GM12878 (cell line): ENCODE data around the gene VCAM1.

Experiments
- CTCF ChIP-seq, 3 experiments: IDR thresholded peaks in 2 of 3; conservative IDR thresholded peaks in 1 of 3; 2 replicates each; pipeline ENCODE4 v1.5.1; 2011; ENCODE audit warnings: low read depth in 3 of 3, low read length in 3 of 3, mild to moderate bottlenecking in 3 of 3, control low read depth in 2 of 3, moderate library complexity in 2 of 3, inconsistent platforms in 1 of 3, mixed read lengths in 1 of 3; ENCODE audit not compliant: control insufficient read depth in 2 of 3, insufficient read depth in 1 of 3; ENCODE audit errors: extremely low read depth in 1 of 3
- EGR1 ChIP-seq, 2 experiments: IDR thresholded peaks; 1 replicate in 1 of 2; 2 replicates in 1 of 2; pipeline ENCODE4 v1.6.1; 2011 to 2012; ENCODE audit warnings: low read depth in 2 of 2, low read length in 2 of 2, borderline replicate concordance in 1 of 2, mild to moderate bottlenecking in 1 of 2, moderate library complexity in 1 of 2
- EZH2 ChIP-seq: IDR thresholded peaks from 2 replicates; pipeline ENCODE4 v1.6.1; 2012; ENCODE audit warnings: low read depth, mild to moderate bottlenecking, control low read depth, inconsistent platforms, low read length, borderline replicate concordance; ENCODE audit not compliant: control insufficient read depth
- IRF3 ChIP-seq: fragments of 450-650 bp; IDR thresholded peaks from 2 replicates; pipeline ENCODE4 v1.6.1; 2014; ENCODE audit warnings: mild to moderate bottlenecking

- TF ChIP-seq CTCF (IDR thresholded peaks at IDR 0.05 in 2 of 3, conservative IDR thresholded peaks at IDR 0.05 in 1 of 3; ENCODE audit: control insufficient read depth in 2 of 3, extremely low read depth in 1 of 3, insufficient read depth in 1 of 3, low read depth in 3 of 3, low read length in 3 of 3), result no peak
- no peak for TF ChIP-seq EGR1 (IDR thresholded peaks at IDR 0.05; ENCODE audit: borderline replicate concordance in 1 of 2, low read depth in 2 of 2, low read length in 2 of 2)
- TF ChIP-seq IRF3, result no peak
- TF ChIP-seq EZH2, result no peak
These were observed 1.2 kb downstream of the VCAM1 start for GRCh38 chr1:100720751-100721150.
